GM12874 (cell line): ENCODE results near the gene CRYGB.

Experiments used
- TF ChIP-seq, protein P1 (sequence below): IDR thresholded peaks from 2 replicates; pipeline ENCODE4 v1.5.1; 2011; ENCODE audit warnings: low read depth, mild to moderate bottlenecking, control low read depth, low read length, moderate library complexity; ENCODE audit not compliant: insufficient read depth

Gene CRYGB

DNA sequence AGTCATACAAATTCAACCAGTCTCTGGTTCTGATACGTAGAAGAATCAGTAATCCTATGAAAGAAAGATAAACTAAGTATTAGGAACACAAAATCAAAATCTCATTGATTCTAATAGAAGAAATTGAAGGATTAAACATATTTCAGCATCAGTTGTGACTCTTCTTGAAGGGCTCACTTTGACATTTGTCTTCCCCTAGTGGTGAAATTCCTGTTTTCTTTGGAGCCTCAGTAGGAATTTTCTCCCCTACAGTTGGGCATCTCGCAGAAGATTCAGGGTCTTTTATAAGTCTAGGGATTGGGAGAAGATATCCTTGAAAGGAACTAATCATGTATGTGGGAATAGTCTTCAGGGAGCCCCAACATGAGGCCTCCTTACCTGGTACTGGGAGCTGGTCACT lies 2.8 kb upstream of the CRYGB start:
- TF ChIP-seq, protein P1, sequence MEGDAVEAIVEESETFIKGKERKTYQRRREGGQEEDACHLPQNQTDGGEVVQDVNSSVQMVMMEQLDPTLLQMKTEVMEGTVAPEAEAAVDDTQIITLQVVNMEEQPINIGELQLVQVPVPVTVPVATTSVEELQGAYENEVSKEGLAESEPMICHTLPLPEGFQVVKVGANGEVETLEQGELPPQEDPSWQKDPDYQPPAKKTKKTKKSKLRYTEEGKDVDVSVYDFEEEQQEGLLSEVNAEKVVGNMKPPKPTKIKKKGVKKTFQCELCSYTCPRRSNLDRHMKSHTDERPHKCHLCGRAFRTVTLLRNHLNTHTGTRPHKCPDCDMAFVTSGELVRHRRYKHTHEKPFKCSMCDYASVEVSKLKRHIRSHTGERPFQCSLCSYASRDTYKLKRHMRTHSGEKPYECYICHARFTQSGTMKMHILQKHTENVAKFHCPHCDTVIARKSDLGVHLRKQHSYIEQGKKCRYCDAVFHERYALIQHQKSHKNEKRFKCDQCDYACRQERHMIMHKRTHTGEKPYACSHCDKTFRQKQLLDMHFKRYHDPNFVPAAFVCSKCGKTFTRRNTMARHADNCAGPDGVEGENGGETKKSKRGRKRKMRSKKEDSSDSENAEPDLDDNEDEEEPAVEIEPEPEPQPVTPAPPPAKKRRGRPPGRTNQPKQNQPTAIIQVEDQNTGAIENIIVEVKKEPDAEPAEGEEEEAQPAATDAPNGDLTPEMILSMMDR, result no peak

DNA sequence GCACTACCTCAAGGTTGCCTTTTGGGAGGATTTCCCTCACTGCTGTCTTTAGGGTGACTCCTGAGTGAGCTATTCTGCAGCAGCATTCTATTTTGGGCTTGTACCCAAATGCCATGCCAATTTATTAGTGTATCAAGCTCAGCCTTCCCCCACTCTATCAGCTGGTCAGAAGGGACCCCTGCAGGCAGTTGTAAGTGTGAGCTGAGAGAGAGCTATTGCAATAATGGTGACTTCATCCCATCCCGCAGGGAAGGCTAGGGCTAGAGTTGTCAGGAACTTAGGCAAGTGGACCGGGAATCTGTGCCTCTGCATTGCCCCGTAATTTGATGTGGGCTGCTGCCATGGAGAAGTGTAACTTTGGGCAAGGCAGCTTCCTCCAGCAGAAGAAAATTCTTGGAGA lies 1.8 kb upstream of the CRYGB start:
- TF ChIP-seq, protein P1, result no peak

DNA sequence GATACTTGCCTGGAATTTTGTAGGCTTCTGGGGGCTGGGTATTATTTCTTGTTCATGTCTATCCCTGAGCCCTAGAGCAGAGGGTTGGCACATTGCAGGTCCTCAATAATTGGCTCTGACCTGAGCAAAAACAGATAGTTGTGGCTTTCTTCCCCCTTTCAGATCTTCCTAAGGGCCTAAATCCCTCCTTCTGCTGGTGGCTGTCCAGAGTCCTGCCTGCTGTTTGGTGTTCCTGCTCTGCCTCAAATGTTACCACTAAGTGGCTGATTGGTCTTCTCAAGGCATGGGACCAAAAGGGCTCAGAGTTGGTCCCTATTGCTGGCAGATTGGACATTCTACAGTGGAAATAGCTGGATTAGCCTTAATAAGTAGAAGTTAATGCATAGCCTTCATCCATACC lies 1.1 kb upstream of the CRYGB start:
- TF ChIP-seq, protein P1, result no peak

GRCh38 chr2:208142925-208143799 lies 2.8 kb downstream of the CRYGB start:
- TF ChIP-seq, protein P1, result no peak

- TF ChIP-seq, protein P1, result no peak
These were observed 3.6 kb downstream of the CRYGB start for GRCh38 chr2:208142240-208142924.

- TF ChIP-seq, protein P1, result no peak
These were observed 6.5 kb downstream of the CRYGB start for GRCh38 chr2:208139447-208139846.

GRCh38 chr2:208136716-208137094 lies 9.3 kb downstream of the CRYGB start:
- TF ChIP-seq, protein P1, result no peak
